ENCODE measurements around the gene NDUFA12.

GRCh38 chr12:94930216-94930654 is 73.3 kb downstream of the NDUFA12 start:
- no peak for TF ChIP-seq GATA3 (IDR thresholded peaks at IDR 0.05; ENCODE audit: low read depth, low read length)
- TF ChIP-seq GATA2 (IDR thresholded peaks at IDR 0.05; ENCODE audit: low read depth, low read length): no peak
